Measurements from ENCODE around the gene CDH13. TPM values are rescaled to one million over a fixed set of nuclear protein-coding genes. Genes with fewer than 3 reads are reported as not detected.
A peak's percentile ranks its signal among the peaks of the same experiment; 100 is the strongest.

Gene CDH13
- total RNA-seq, 1 experiment from 2014 or later = 62.5 TPM

DNA sequence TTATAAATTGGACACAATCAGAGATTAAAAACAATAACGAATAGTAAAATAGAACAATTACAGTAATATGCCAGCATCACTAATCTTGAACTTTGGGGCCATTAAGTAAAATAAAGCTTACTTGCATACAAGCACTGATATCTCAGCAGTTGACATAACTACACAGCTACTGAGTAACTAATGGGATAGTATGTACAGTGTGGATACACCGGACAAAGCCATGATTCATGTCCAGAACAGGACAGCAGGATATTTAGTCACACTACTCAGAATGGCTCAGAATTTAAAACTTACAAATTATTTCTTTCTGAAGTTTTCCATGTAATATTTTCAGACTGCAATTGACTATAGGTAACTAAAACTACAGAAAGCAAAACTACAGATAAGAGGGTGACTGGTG lies 427.5 kb downstream of the CDH13 start:
- H3K36me3 ChIP-seq = no peaks in the 10 kb centered on the region; the same call in 1 of the 2 replicates
- H3K9me3 ChIP-seq (replicated peaks) = peaks cover 5% of the 10 kb centered on the region; the same call in 1 of the 2 replicates
- H3K27me3 ChIP-seq (replicated peaks) = no peaks in the 10 kb centered on the region
- H3K4me1 ChIP-seq (replicated peaks) = peaks cover 6% of the 10 kb centered on the region
- H3K4me3 ChIP-seq = no peak overlapping the region
- no peak overlapping the region for H3K27ac ChIP-seq
- DNase-seq (ENCODE audit: low read depth in 1 of 2, low spot score in 2 of 2) = no peak

DNA sequence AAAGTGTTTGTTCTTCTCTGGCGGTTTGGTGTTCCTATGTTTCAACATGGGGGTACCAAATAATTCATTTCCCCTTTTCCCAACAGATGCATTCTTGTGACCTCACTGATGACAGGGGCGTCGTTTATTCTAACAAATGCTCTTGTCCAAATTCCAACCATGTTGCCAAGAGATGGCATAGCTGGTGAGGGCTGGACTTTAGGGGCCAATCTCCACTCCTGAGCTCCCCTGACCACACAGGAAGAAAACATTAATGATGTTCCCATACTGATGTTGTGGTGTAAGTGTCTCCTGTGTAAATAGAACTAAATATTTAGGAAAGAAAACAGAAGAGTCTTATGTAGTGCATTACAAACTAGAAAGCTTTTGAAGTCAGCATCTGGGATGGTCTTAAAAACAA lies 431.6 kb downstream of the CDH13 start:
- no peaks in the 10 kb centered on the region for H3K36me3 ChIP-seq
- peak; percentile 52 to 53 for DNase-seq (ENCODE audit: low read depth in 1 of 2, low spot score in 2 of 2)
- H3K27ac ChIP-seq = 0 out of 2 replicates have a peak overlapping the region, but pooled peaks have one; percentile 13
- H3K4me3 ChIP-seq = no peak overlapping the region
- peaks cover 6% of the 10 kb centered on the region for H3K4me1 ChIP-seq (replicated peaks)
- no peaks in the 10 kb centered on the region for H3K27me3 ChIP-seq (replicated peaks)
- no peaks in the 10 kb centered on the region for H3K9me3 ChIP-seq (replicated peaks)

DNA sequence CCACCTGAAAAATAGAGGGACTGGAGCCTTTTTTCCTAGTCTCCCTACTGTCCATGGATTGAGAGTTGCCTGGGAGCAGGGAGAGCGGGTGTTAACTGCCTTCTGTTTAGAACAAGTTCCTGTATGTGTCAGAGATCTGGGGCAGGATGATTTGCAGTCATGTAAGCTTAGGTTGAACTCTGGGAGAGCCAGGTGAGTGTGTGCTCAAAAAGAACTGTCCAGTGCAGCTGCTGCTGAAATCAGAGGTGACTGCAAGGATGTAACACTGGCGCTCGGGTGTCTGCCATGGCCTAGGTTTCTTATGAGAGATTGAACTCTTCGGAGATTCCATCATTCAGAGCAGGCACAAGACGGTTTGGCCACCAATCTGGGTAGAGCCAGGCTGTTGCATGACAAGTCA lies 432.5 kb downstream of the CDH13 start:
- DNase-seq (ENCODE audit: low read depth in 1 of 2, low spot score in 2 of 2) = no peak
- Histone ChIP-seq H3K36me3 (no peaks in the 10 kb centered on the region), H3K27ac (0 out of 2 replicates have a peak overlapping the region, but pooled peaks have one; percentile 12), H3K4me3 (no peak overlapping the region), H3K9me3 (replicated peaks) (no peaks in the 10 kb centered on the region), H3K4me1 (replicated peaks) (peaks cover 6% of the 10 kb centered on the region), H3K27me3 (replicated peaks) (no peaks in the 10 kb centered on the region)

DNA sequence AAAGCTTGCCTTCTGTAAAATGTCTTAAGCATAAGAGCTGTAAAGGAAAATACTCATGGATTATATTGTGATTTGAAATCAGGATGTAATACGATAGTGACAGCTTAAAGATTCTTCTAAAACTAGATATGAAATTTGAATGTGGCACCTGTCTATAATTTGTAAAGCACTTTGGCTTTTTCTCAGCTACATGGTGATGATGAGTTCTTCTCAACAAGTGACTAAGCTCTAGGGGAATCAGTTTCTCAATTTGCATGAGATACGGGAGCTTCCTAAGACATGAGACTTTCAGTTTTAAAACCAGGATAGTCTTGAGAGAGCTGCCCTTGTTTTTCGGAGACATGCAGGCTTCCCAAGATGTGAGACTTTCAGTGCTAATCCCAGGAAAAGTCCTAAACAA lies 439.2 kb downstream of the CDH13 start:
- H3K27ac ChIP-seq = no peak overlapping the region
- no peak for DNase-seq (ENCODE audit: low read depth in 1 of 2, low spot score in 2 of 2)
- no peaks in the 10 kb centered on the region for H3K36me3 ChIP-seq
- H3K4me3 ChIP-seq = no peak overlapping the region
- no peaks in the 10 kb centered on the region for H3K9me3 ChIP-seq (replicated peaks)
- H3K27me3 ChIP-seq (replicated peaks) = no peaks in the 10 kb centered on the region
- H3K4me1 ChIP-seq (replicated peaks) = peaks cover 5% of the 10 kb centered on the region; the same call in 1 of the 2 replicates

DNA sequence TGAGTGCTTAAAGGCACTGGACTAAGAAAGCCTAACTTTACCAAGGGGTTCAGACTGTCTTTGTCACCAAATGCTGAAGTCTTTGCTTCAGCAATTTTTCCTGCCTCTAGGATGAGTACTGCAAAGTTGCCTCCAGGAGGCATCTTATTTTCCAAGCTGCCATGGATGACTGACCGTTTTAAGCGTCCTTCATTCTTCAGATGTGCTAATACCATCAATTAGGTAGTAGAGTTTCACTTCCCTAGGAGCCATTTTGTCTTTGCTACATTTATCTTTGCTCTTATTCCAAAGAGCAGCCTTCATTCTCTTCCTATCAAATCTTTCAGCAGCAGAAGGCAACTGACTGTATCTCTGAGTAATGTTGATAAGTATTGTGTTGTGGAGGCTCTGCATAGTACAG lies 440.1 kb downstream of the CDH13 start:
- DNase-seq (ENCODE audit: low read depth in 1 of 2, low spot score in 2 of 2) = no peak
- Histone ChIP-seq H3K4me1 (replicated peaks) (peaks cover 5% of the 10 kb centered on the region; the same call in 1 of the 2 replicates), H3K27me3 (replicated peaks) (no peaks in the 10 kb centered on the region), H3K9me3 (replicated peaks) (no peaks in the 10 kb centered on the region), H3K27ac (no peak overlapping the region), H3K4me3 (no peak overlapping the region), H3K36me3 (no peaks in the 10 kb centered on the region)

DNA sequence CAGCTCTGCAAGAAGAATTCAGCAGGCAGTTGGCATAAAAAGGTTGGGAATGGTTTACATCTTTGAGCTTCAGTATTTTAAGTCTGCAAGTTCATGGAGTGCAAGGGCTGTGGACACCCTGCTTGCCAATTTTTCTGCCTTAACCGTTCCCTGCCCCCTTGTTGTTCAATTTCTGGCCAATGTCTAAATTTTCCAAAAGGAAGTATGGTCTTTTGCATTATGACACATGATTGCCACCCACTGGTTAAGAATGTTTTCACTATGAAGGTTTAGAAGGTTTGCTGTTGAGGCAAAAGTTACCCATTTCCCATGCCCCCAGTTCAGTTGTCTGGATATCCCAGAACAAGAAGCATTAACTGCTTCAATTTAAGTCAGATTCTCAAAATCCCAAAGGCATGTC lies 441.9 kb downstream of the CDH13 start:
- Histone ChIP-seq H3K4me1 (replicated peaks) (peaks cover 12% of the 10 kb centered on the region), H3K36me3 (no peaks in the 10 kb centered on the region), H3K4me3 (no peak overlapping the region), H3K9me3 (replicated peaks) (no peaks in the 10 kb centered on the region), H3K27ac (no peak overlapping the region), H3K27me3 (replicated peaks) (no peaks in the 10 kb centered on the region)
- DNase-seq (ENCODE audit: low read depth in 1 of 2, low spot score in 2 of 2) = peak in 1 of 2 experiments; percentile 6

DNA sequence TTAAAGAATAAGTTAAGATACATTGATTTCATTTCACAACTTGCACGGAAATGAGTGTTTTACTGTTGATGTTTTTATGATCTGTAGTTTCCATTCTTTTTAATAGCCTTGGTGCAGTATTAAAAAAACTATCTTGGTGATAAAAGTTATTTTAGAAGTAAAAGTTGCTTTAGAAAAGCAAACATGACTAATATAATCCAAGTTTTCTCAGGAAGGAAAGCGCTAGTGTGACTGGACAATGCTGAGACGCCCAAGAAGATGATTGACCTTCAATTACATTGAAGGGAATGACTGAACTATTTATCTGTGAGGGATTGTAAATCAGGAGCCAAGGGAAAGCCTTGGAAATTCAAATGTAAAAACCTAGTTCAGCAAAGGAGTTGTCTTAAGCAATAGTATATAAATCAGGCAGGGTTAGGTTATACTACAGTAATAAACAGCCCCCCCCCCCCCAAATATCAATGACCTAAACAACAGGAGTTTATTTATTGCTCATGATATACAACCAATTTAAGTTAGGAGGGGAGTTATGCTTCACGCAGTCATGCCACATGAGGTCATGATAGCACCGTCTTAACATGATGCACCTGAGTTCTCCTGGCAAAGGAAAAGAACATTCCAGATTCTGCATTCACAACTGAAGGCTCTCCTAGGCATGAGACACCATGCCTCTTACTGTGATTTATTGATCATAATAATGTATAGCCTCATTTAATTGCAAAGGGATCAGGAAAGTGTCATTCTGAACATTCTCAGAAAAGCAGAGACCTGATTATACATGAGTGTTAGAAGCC lies 443.8 kb downstream of the CDH13 start:
- H3K9me3 ChIP-seq (replicated peaks) = no peaks in the 10 kb centered on the region
- H3K27me3 ChIP-seq (replicated peaks) = no peaks in the 10 kb centered on the region
- no peak overlapping the region for H3K27ac ChIP-seq
- H3K4me3 ChIP-seq = no peak overlapping the region
- H3K36me3 ChIP-seq = no peaks in the 10 kb centered on the region
- DNase-seq (ENCODE audit: low read depth in 1 of 2, low spot score in 2 of 2) = no peak
- H3K4me1 ChIP-seq (replicated peaks) = peaks cover 12% of the 10 kb centered on the region

DNA sequence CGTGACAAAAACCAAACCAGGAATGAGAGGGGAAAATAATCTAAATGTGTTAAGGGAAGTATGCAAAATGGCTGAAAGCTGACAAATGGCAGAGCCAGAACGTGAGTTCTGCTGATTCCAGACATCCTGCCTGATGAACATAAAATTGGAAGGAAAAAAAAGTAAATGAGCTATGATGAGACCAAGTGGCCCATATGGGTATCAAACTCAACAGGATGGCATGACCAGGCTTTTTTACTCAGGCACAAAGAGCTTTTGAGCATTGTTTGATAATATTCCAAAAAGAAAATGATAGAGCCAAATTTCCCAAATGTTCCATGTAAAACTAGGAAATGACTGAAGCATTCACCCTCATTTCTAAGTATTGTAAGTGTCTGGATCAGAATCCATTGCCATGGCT lies 449.2 kb downstream of the CDH13 start:
- Histone ChIP-seq H3K4me1 (replicated peaks) (peaks cover 7% of the 10 kb centered on the region), H3K27ac (no peak overlapping the region), H3K4me3 (no peak overlapping the region), H3K27me3 (replicated peaks) (no peaks in the 10 kb centered on the region), H3K9me3 (replicated peaks) (no peaks in the 10 kb centered on the region), H3K36me3 (no peaks in the 10 kb centered on the region)
- no peak for DNase-seq (ENCODE audit: low read depth in 1 of 2, low spot score in 2 of 2)

DNA sequence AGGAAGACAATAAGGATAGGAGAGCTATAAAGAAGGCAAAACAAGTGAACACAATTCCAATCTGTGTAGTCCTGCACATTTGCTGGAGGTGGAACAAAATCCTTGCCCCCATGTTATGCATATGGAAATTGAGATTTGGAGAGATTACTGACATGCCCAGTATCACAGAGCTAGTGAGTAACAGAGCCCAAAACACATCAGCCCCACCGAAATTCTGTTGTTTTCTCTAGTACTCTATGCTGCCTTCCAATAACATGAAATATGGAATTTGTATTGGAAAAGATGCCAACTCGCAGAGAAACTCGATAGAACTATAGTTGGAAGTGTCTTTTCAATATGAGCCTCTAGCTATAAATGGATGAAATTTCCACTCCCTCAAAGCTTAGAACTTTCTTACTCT lies 456.6 kb downstream of the CDH13 start:
- DNase-seq (ENCODE audit: low read depth in 1 of 2, low spot score in 2 of 2) = no peak
- H3K4me1 ChIP-seq (replicated peaks) = no peaks in the 10 kb centered on the region
- H3K27me3 ChIP-seq (replicated peaks) = no peaks in the 10 kb centered on the region
- no peak overlapping the region for H3K27ac ChIP-seq
- H3K36me3 ChIP-seq = no peaks in the 10 kb centered on the region
- no peak overlapping the region for H3K4me3 ChIP-seq
- H3K9me3 ChIP-seq (replicated peaks) = no peaks in the 10 kb centered on the region

DNA sequence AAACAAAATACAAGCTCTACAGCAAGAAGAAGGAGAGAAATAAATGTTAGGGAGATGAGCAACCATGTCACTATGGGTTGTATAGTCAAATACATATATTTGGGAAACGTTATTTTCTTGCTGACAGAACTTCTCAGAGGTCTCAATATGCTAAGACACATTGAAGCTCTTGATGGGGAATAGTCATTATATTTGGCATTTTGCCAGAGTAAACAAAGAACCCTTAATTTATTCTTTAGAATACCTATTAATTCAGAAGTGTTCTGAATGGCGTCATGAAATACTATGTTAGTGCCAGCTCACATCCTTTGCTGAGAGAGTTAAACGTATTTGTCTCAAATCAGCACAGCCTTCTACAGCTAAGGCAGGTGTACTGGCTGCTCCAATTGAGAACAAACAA lies 458.9 kb downstream of the CDH13 start:
- Histone ChIP-seq H3K27me3 (replicated peaks) (no peaks in the 10 kb centered on the region), H3K36me3 (no peaks in the 10 kb centered on the region), H3K4me1 (replicated peaks) (no peaks in the 10 kb centered on the region), H3K27ac (no peak overlapping the region), H3K9me3 (replicated peaks) (no peaks in the 10 kb centered on the region), H3K4me3 (no peak overlapping the region)
- DNase-seq (ENCODE audit: low read depth in 1 of 2, low spot score in 2 of 2) = no peak

DNA sequence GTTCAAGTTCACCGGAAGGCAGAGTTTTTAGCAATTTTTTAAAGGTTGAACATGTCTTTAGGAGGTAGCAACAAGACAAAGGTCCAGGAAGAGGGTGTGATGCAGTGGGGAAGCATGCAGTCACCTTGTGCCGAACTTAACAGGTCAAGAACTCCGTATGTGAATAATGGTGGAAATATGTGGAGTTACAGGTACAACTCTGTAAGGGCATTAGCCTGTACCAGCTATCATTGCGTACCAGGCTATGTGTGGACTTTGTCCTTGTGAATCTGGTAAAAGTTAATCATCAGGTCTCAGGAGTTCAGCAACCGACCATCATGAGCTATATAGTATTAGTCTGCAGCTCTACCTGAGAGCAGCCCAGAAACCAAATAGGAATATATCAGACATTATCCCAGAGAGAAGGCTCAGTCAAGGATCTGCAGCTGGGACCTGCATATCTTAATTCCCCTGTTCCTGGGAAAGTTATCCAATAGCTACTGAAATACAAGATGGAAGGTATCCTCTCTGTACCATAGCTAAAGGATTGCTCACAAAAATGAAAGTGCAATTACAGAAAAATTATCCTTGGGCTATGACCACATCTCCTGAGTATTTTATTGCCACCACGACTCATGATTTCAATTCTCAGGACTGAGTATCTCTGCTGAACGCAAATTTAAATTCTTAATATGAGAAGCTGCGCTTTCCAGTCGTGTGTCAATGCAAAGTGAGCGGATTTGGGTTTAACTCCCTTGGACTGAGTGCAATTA lies 469.3 kb downstream of the CDH13 start:
- Histone ChIP-seq H3K4me1 (replicated peaks) (no peaks in the 10 kb centered on the region), H3K36me3 (no peaks in the 10 kb centered on the region), H3K27me3 (replicated peaks) (no peaks in the 10 kb centered on the region), H3K4me3 (no peak overlapping the region), H3K27ac (no peak overlapping the region), H3K9me3 (replicated peaks) (0 out of 2 replicates have a peak, but pooled peaks cover 2% of the 10 kb centered on the region)
- DNase-seq (ENCODE audit: low read depth in 1 of 2, low spot score in 2 of 2) = no peak

DNA sequence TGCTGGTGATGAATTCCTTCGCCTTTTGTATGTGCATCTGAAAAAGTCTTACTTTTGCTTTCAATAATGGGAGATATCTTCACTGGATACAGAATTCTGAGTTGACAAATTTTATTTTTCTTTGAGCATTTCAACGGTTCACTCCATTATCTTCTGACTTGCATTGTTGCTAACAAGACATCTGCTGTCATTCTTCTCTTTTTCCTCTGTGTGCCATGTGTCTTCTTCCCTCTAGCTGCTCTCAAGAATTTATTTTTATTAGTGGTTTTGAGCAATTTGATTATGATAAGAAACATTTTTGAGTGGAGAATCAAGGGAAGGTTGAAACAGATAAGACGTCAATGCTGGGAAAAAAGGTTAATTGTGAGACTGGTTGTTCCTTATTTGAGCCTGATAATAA lies 471.8 kb downstream of the CDH13 start:
- H3K36me3 ChIP-seq = no peaks in the 10 kb centered on the region
- H3K9me3 ChIP-seq (replicated peaks) = 0 out of 2 replicates have a peak, but pooled peaks cover 2% of the 10 kb centered on the region
- no peak overlapping the region for H3K4me3 ChIP-seq
- H3K27ac ChIP-seq = no peak overlapping the region
- H3K4me1 ChIP-seq (replicated peaks) = no peaks in the 10 kb centered on the region
- no peak for DNase-seq (ENCODE audit: low read depth in 1 of 2, low spot score in 2 of 2)
- no peaks in the 10 kb centered on the region for H3K27me3 ChIP-seq (replicated peaks)

DNA sequence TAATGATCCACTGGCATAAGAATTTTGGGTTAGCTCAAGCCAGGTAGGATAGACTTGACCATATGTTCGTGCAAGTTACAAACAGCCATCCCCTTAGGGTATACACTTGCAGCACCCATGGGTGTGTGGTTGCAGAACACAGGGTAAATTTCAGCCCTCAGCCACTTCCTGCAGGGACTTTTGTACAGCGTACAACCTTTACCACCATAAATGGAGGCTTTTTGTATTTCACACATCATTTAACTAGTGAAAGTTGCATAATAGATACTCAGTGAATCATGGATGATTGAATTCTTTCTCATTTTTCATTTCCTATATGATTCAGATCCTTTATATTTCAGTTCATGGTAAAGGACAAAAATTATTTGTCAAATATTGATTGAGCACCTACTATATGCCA lies 473.9 kb downstream of the CDH13 start:
- Histone ChIP-seq H3K4me3 (no peak overlapping the region), H3K36me3 (no peaks in the 10 kb centered on the region), H3K9me3 (replicated peaks) (0 out of 2 replicates have a peak, but pooled peaks cover 2% of the 10 kb centered on the region), H3K27me3 (replicated peaks) (no peaks in the 10 kb centered on the region), H3K4me1 (replicated peaks) (no peaks in the 10 kb centered on the region), H3K27ac (no peak overlapping the region)
- DNase-seq (ENCODE audit: low read depth in 1 of 2, low spot score in 2 of 2) = no peak

DNA sequence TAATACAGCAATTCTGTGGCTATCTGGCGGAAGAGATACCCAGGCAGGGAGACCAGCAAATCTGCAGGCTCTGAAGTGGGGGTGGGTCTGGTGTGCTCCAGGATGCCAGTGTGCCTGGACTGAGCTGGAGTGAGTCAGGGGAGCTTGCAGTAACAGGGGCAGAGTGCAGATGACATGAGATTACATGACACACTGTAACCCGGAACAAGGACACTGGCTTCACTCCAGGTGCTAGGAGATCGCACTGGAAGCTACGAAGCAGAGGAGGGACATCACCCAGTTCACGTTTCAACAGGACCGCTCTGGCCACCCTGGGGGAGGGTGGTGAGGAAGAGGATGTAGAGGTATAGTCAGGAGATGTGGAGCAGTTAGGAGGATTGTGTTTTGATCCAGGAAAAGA lies 475.6 kb downstream of the CDH13 start:
- DNase-seq (ENCODE audit: low read depth in 1 of 2, low spot score in 2 of 2) = no peak
- H3K9me3 ChIP-seq (replicated peaks) = 0 out of 2 replicates have a peak, but pooled peaks cover 2% of the 10 kb centered on the region
- no peaks in the 10 kb centered on the region for H3K36me3 ChIP-seq
- no peak overlapping the region for H3K4me3 ChIP-seq
- H3K27me3 ChIP-seq (replicated peaks) = no peaks in the 10 kb centered on the region
- H3K4me1 ChIP-seq (replicated peaks) = no peaks in the 10 kb centered on the region
- H3K27ac ChIP-seq = no peak overlapping the region

Measured in SJSA1 (cell line).